ENCODE data around the gene TRAPPC3. TPM values are rescaled to one million over a fixed set of nuclear protein-coding genes. Genes with fewer than 3 reads are reported as not detected.

The TRAPPC3 gene
- polyA plus RNA-seq, 1 donor (not counting 4 experiments of a cell fraction or from before 2014, with no cell fraction given): 173 TPM

DNA sequence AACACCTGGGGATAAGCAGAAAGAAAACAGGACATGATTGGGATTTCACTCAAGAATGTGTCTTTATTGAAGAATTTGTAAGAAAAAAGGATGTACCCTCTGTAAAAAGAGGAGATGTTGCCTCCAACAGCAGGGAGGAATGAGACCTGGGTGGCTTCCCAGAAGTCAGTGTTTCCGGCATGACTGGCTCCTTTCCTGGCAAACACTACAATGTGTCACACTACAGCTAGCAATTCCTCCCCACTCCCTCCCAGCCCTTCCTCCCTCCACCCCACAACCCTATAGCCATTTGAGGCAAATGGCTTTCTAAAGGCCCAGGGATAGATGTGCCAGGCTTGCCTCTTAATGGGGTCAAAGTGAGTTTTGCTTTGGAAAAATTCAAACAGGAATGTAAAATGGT is 12.8 kb downstream of the TRAPPC3 start:
- H3K9me3 ChIP-seq (ENCODE audit: control insufficient read depth, low read depth, low read length): no peaks in the 10 kb centered on the region
- TF ChIP-seq, protein P1, sequence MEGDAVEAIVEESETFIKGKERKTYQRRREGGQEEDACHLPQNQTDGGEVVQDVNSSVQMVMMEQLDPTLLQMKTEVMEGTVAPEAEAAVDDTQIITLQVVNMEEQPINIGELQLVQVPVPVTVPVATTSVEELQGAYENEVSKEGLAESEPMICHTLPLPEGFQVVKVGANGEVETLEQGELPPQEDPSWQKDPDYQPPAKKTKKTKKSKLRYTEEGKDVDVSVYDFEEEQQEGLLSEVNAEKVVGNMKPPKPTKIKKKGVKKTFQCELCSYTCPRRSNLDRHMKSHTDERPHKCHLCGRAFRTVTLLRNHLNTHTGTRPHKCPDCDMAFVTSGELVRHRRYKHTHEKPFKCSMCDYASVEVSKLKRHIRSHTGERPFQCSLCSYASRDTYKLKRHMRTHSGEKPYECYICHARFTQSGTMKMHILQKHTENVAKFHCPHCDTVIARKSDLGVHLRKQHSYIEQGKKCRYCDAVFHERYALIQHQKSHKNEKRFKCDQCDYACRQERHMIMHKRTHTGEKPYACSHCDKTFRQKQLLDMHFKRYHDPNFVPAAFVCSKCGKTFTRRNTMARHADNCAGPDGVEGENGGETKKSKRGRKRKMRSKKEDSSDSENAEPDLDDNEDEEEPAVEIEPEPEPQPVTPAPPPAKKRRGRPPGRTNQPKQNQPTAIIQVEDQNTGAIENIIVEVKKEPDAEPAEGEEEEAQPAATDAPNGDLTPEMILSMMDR (optimal IDR thresholded peaks at IDR 0.05 in 1 of 3, IDR thresholded peaks at IDR 0.05 in 1 of 3, conservative IDR thresholded peaks at IDR 0.05 in 1 of 3; ENCODE audit: extremely low read depth in 1 of 3, insufficient read depth in 2 of 3, low read length in 3 of 3): no peak
- TF ChIP-seq EZH2 (IDR thresholded peaks at IDR 0.05; ENCODE audit: low read length): no peak
- peaks cover 23% of the 10 kb centered on the region for H3K79me2 ChIP-seq (ENCODE audit: control insufficient read depth, insufficient read depth, low read length)
- H3K36me3 ChIP-seq (ENCODE audit: control insufficient read depth in 2 of 2, extremely low read depth in 1 of 2, insufficient read depth in 2 of 2, low read length in 2 of 2): peaks cover 11 to 35% of the 10 kb centered on the region in 2 experiments
- no peak overlapping the region for H3K9ac ChIP-seq (ENCODE audit: control insufficient read depth, extremely low read depth, insufficient read depth, low read length)
- peaks cover 3% of the 10 kb centered on the region for H4K20me1 ChIP-seq (ENCODE audit: control insufficient read depth, extremely low read depth, insufficient read depth, low read length)
- peak; percentile 88 for FAIRE-seq
- H3K9me1 ChIP-seq (ENCODE audit: control insufficient read depth, extremely low read depth, insufficient read depth, low read length): peaks cover 3% of the 10 kb centered on the region
- H3K4me1 ChIP-seq (ENCODE audit: control insufficient read depth, extremely low read depth, insufficient read depth, low read length): peaks cover 52% of the 10 kb centered on the region
- H3K4me2 ChIP-seq (ENCODE audit: control insufficient read depth, extremely low read depth, insufficient read depth, low read depth, low read length): no peak overlapping the region
- dilution Hi-C loops (cut with MboI; ENCODE audit: extremely low pct_ligation_motif_present, low sequenced_read_pairs): no loop called here
- no peak overlapping the region for H3K4me3 ChIP-seq (ENCODE audit: control insufficient read depth in 2 of 3, extremely low read depth in 1 of 3, insufficient read depth in 2 of 3, low read depth in 1 of 3, low read length in 3 of 3)
- no peak overlapping the region for H2AFZ ChIP-seq (ENCODE audit: control insufficient read depth, low read length)
- peak overlapping the region; percentile 98 for H3K27ac ChIP-seq (ENCODE audit: control insufficient read depth, insufficient read depth, low read length)
- no peak for DNase-seq (ENCODE audit: low read depth, low spot score)
- H3K27me3 ChIP-seq (ENCODE audit: control insufficient read depth, extremely low read depth, insufficient read depth, low read length): no peaks in the 10 kb centered on the region

DNA sequence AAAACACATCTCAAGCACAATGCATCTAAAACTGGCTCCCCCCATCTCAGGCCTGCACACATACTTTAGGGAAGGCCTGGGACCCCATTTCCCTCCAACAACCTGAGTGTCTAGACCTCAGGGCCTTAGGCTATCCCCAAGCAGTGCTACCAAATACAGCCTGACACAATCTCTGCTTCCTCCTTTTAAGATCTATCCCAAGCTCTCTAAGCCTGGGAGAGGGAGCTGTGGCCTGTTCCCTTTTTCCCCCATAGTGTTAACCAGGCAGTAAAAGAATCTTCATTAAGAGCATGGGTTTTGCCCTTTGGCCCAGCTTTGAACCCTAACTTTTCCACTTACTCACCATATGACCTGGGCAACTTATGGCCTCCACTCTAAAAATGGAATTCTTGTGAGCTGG is 13.5 kb downstream of the TRAPPC3 start:
- Histone ChIP-seq H3K9me3 (ENCODE audit: control insufficient read depth, low read depth, low read length) (no peaks in the 10 kb centered on the region), H3K9ac (ENCODE audit: control insufficient read depth, extremely low read depth, insufficient read depth, low read length) (no peak overlapping the region), H3K36me3 (ENCODE audit: control insufficient read depth in 2 of 2, extremely low read depth in 1 of 2, insufficient read depth in 2 of 2, low read length in 2 of 2) (peaks cover 11 to 35% of the 10 kb centered on the region in 2 experiments), H3K9me1 (ENCODE audit: control insufficient read depth, extremely low read depth, insufficient read depth, low read length) (peaks cover 3% of the 10 kb centered on the region), H4K20me1 (ENCODE audit: control insufficient read depth, extremely low read depth, insufficient read depth, low read length) (peaks cover 3% of the 10 kb centered on the region), H3K4me1 (ENCODE audit: control insufficient read depth, extremely low read depth, insufficient read depth, low read length) (peaks cover 48% of the 10 kb centered on the region), H2AFZ (ENCODE audit: control insufficient read depth, low read length) (no peak overlapping the region), H3K27me3 (ENCODE audit: control insufficient read depth, extremely low read depth, insufficient read depth, low read length) (no peaks in the 10 kb centered on the region), H3K27ac (ENCODE audit: control insufficient read depth, insufficient read depth, low read length) (peak overlapping the region; percentile 98), H3K4me3 (ENCODE audit: control insufficient read depth in 2 of 3, extremely low read depth in 1 of 3, insufficient read depth in 2 of 3, low read depth in 1 of 3, low read length in 3 of 3) (no peak overlapping the region), H3K4me2 (ENCODE audit: control insufficient read depth, extremely low read depth, insufficient read depth, low read depth, low read length) (no peak overlapping the region), H3K79me2 (ENCODE audit: control insufficient read depth, insufficient read depth, low read length) (peaks cover 17% of the 10 kb centered on the region)
- no peak for DNase-seq (ENCODE audit: low read depth, low spot score)
- TF ChIP-seq, protein P1 (optimal IDR thresholded peaks at IDR 0.05 in 1 of 3, IDR thresholded peaks at IDR 0.05 in 1 of 3, conservative IDR thresholded peaks at IDR 0.05 in 1 of 3; ENCODE audit: extremely low read depth in 1 of 3, insufficient read depth in 2 of 3, low read length in 3 of 3): no peak
- no peak for TF ChIP-seq EZH2 (IDR thresholded peaks at IDR 0.05; ENCODE audit: low read length)
- no peak for FAIRE-seq
- dilution Hi-C loops (cut with MboI; ENCODE audit: extremely low pct_ligation_motif_present, low sequenced_read_pairs): no loop called here

Measured in keratinocyte (primary cell).